ENCODE measurements around the gene JADE1. TPM values are rescaled to one million over a fixed set of nuclear protein-coding genes. Genes with fewer than 3 reads are reported as not detected.

Gene JADE1
- total and polyA plus RNA-seq, 9 of the 15 experiments (the other 6 are each of a cell fraction or from before 2014, with no cell fraction given) = 8.3 to 37.9 (median 24.4) TPM

- TF ChIP-seq, protein P1, sequence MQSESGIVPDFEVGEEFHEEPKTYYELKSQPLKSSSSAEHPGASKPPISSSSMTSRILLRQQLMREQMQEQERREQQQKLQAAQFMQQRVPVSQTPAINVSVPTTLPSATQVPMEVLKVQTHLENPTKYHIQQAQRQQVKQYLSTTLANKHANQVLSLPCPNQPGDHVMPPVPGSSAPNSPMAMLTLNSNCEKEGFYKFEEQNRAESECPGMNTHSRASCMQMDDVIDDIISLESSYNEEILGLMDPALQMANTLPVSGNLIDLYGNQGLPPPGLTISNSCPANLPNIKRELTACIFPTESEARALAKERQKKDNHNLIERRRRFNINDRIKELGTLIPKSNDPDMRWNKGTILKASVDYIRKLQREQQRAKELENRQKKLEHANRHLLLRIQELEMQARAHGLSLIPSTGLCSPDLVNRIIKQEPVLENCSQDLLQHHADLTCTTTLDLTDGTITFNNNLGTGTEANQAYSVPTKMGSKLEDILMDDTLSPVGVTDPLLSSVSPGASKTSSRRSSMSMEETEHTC (IDR thresholded peaks at IDR 0.05) = no peak
- no peak for TF ChIP-seq ZBED1 (IDR thresholded peaks at IDR 0.05)
- TF ChIP-seq NONO (IDR thresholded peaks at IDR 0.05; ENCODE audit: low read depth in 2 of 2, low read length in 1 of 2) = peak in 1 of 2 experiments; percentile 74; a peak in 2 of 4 replicates
- TF ChIP-seq SREBF2 (CRISPR knock-in tag; IDR thresholded peaks at IDR 0.05) = no peak
- peak; percentile 66 for TF ChIP-seq L3MBTL2 (IDR thresholded peaks at IDR 0.05)
- no peak for TF ChIP-seq FOXA3 (CRISPR knock-in tag; conservative IDR thresholded peaks at IDR 0.05 in 1 of 2, IDR thresholded peaks at IDR 0.05 in 1 of 2)
- TF ChIP-seq POLR2AphosphoS5 (IDR thresholded peaks at IDR 0.05; ENCODE audit: control insufficient read depth, insufficient read depth, low read depth, low read length) = peak; percentile 64; the same call in 1 of the 2 replicates
- no peak for TF ChIP-seq IFI16 (CRISPR knock-in tag; IDR thresholded peaks at IDR 0.05)
- TF ChIP-seq SMARCB1 (IDR thresholded peaks at IDR 0.05; ENCODE audit: insufficient read length, low read depth) = no peak
- peak; percentile 52 for TF ChIP-seq NEUROD1 (IDR thresholded peaks at IDR 0.05; ENCODE audit: borderline replicate concordance, low read depth, low read length, partially characterized antibody)
- no peak for TF ChIP-seq TFE3 (CRISPR knock-in tag; IDR thresholded peaks at IDR 0.05)
- no peak for TF ChIP-seq NR1H2 (CRISPR knock-in tag; IDR thresholded peaks at IDR 0.05)
- TF ChIP-seq, protein P2, sequence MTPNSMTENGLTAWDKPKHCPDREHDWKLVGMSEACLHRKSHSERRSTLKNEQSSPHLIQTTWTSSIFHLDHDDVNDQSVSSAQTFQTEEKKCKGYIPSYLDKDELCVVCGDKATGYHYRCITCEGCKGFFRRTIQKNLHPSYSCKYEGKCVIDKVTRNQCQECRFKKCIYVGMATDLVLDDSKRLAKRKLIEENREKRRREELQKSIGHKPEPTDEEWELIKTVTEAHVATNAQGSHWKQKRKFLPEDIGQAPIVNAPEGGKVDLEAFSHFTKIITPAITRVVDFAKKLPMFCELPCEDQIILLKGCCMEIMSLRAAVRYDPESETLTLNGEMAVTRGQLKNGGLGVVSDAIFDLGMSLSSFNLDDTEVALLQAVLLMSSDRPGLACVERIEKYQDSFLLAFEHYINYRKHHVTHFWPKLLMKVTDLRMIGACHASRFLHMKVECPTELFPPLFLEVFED (CRISPR knock-in tag; conservative IDR thresholded peaks at IDR 0.05) = 0 out of 2 replicates have a peak, but pooled peaks have one; percentile 8
- no peak for TF ChIP-seq U2AF2 (optimal IDR thresholded peaks at IDR 0.05; ENCODE audit: low read depth, low read length)
- peak; percentile 36; the same call in 1 of the 2 replicates for TF ChIP-seq ATF7 (IDR thresholded peaks at IDR 0.05)
- 0 out of 2 replicates have a peak, but pooled peaks have one; percentile 32 for TF ChIP-seq ZNF384 (IDR thresholded peaks at IDR 0.05; ENCODE audit: low read depth, low read length)
- no peak for TF ChIP-seq ZSCAN32 (CRISPR knock-in tag; IDR thresholded peaks at IDR 0.05)
- TF ChIP-seq KDM2B (CRISPR knock-in tag; IDR thresholded peaks at IDR 0.05) = no peak
- TF ChIP-seq ELK3 (CRISPR knock-in tag; IDR thresholded peaks at IDR 0.05) = no peak
- peak in 1 of 2 experiments; percentile 58; a peak in 1 of 3 replicates for TF ChIP-seq CBX3 (IDR thresholded peaks at IDR 0.05; ENCODE audit: borderline replicate concordance in 1 of 2, low read length in 2 of 2)
- TF ChIP-seq RAD21 (CRISPR knock-in tag; conservative IDR thresholded peaks at IDR 0.05 in 1 of 2, IDR thresholded peaks at IDR 0.05 in 1 of 2) = peak; percentile 81 to 92
Measured at GRCh38 chr4:128809477-128810330, at the start of gene JADE1 (continued).

Measured in K562 (cell line).